Rectal smooth muscle tissue (tissue), 1 donor: ENCODE results near the gene CARD9.

Source experiments
- H3K27ac ChIP-seq: one replicate; pipeline ENCODE4 v1.7.0; 2013; ENCODE audit warnings: low read depth, low read length, inconsistent platforms
- H3K27me3 ChIP-seq: one replicate; pipeline ENCODE4 v1.7.0; 2013; ENCODE audit warnings: low read length; ENCODE audit not compliant: control insufficient read depth, insufficient read depth
- H3K36me3 ChIP-seq: one replicate; pipeline ENCODE4 v1.7.0; 2013; ENCODE audit warnings: low read length; ENCODE audit not compliant: control insufficient read depth, insufficient read depth
- H3K4me1 ChIP-seq: one replicate; pipeline ENCODE4 v1.7.0; 2013; ENCODE audit warnings: low read length; ENCODE audit not compliant: control insufficient read depth, insufficient read depth
- H3K4me3 ChIP-seq: one replicate; pipeline ENCODE4 v1.7.0; 2013; ENCODE audit warnings: low read length
- H3K9ac ChIP-seq: one replicate; pipeline ENCODE4 v1.7.0; 2013; ENCODE audit warnings: low read length

Gene CARD9

DNA sequence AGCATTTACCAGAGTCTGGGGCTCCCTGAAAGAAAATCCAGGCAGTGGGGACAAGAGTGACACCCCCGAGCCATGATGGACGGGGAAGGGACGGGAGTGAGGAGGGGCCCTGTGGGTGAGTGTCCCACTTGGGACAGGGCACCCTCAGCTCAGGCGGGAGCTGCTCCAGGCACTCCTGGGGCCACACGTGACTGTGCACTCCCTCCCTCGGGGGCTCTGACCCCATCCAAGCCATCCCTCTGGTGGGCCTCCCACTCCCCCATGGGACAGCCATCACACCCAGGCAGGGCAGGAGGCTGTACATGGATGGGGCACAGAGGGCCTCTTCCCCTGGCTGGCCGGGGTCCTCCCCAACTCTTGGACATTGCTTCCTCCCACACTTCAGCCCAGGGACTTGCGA lies 3.0 kb upstream of the CARD9 start:
- peaks cover 2% of the 10 kb centered on the region for H3K4me1 ChIP-seq
- no peak overlapping the region for H3K27ac ChIP-seq
- H3K27me3 ChIP-seq = no peaks in the 10 kb centered on the region
- no peak overlapping the region for H3K9ac ChIP-seq
- no peaks in the 10 kb centered on the region for H3K36me3 ChIP-seq
- no peak overlapping the region for H3K4me3 ChIP-seq

DNA sequence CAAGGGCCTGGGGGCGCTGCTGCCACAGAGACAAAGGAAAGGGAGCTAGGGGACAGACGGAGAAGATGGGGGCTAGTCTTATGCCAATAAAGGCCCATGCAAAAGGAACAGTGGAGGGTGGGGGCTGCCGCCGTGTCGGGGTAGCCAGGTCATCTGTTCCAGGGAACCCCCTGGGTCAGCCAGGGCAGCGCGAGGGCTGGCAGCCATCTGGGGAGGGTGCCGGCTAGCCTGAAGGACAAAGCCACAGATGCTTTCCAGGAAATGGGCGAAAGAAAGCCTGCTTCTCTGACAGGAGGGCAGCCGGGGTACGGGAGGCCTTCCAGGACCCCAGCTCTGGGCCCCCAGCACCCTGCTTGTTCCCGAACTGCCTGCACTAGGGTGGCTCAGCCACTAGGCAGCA lies 1.6 kb upstream of the CARD9 start:
- H3K27ac ChIP-seq = no peak overlapping the region
- no peaks in the 10 kb centered on the region for H3K27me3 ChIP-seq
- no peak overlapping the region for H3K4me3 ChIP-seq
- peaks cover 2% of the 10 kb centered on the region for H3K4me1 ChIP-seq
- no peak overlapping the region for H3K9ac ChIP-seq
- H3K36me3 ChIP-seq = no peaks in the 10 kb centered on the region

- no peaks in the 10 kb centered on the region for H3K36me3 ChIP-seq
- peaks cover 2% of the 10 kb centered on the region for H3K4me1 ChIP-seq
- no peak overlapping the region for H3K27ac ChIP-seq
- no peak overlapping the region for H3K4me3 ChIP-seq
- no peaks in the 10 kb centered on the region for H3K27me3 ChIP-seq
- no peak overlapping the region for H3K9ac ChIP-seq
These were observed 710 bp upstream of the CARD9 start for GRCh38 chr9:136374183-136374575.

GRCh38 chr9:136372561-136373299 lies 739 bp downstream of the CARD9 start:
- Histone ChIP-seq H3K9ac (no peak overlapping the region), H3K4me3 (peak overlapping the region; percentile 5), H3K36me3 (no peaks in the 10 kb centered on the region), H3K27ac (no peak overlapping the region), H3K4me1 (peaks cover 2% of the 10 kb centered on the region), H3K27me3 (no peaks in the 10 kb centered on the region)

DNA sequence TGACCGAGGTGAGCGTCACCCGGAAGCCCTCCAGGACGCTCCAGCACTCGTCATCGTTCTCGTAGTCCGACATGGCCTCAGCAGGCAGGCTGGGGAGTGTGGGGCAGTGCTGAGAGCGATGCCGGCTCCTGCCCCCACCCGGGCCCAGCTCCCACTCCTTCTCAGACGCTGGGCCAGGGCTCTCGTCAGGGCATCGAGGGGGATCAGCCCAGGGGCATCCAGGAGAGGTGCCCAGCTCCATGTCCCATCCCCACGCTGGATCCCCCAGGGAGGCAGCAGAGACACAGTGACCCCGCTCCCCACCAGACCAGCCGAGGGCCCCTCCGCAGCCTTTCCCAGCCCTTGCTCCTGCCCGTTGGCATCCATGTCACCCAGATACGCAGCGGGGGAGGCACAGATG lies 1.5 kb downstream of the CARD9 start:
- H3K9ac ChIP-seq = no peak overlapping the region
- no peaks in the 10 kb centered on the region for H3K27me3 ChIP-seq
- H3K36me3 ChIP-seq = no peaks in the 10 kb centered on the region
- no peak overlapping the region for H3K4me3 ChIP-seq
- no peak overlapping the region for H3K27ac ChIP-seq
- H3K4me1 ChIP-seq = peaks cover 2% of the 10 kb centered on the region

DNA sequence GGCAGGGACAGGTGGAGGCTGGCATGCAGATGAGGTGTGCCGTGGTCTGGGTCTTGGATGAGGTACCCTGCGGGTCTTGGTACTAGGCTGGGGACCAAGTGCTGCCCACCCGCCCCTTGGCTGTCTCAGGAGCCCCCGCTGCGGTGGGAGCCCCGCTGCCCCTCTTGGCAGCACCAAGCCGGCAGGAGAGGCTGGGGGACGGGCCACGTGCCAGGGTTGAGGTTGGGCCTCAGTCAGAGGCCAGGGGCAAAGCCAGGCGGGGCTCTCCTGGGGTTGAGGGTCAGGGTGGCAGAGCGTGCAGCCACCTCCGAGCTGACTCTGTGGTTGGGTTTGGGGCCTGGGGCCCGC lies 2.0 kb downstream of the CARD9 start:
- peaks cover 2% of the 10 kb centered on the region for H3K4me1 ChIP-seq
- no peak overlapping the region for H3K27ac ChIP-seq
- H3K36me3 ChIP-seq = no peaks in the 10 kb centered on the region
- H3K4me3 ChIP-seq = no peak overlapping the region
- no peak overlapping the region for H3K9ac ChIP-seq
- no peaks in the 10 kb centered on the region for H3K27me3 ChIP-seq

DNA sequence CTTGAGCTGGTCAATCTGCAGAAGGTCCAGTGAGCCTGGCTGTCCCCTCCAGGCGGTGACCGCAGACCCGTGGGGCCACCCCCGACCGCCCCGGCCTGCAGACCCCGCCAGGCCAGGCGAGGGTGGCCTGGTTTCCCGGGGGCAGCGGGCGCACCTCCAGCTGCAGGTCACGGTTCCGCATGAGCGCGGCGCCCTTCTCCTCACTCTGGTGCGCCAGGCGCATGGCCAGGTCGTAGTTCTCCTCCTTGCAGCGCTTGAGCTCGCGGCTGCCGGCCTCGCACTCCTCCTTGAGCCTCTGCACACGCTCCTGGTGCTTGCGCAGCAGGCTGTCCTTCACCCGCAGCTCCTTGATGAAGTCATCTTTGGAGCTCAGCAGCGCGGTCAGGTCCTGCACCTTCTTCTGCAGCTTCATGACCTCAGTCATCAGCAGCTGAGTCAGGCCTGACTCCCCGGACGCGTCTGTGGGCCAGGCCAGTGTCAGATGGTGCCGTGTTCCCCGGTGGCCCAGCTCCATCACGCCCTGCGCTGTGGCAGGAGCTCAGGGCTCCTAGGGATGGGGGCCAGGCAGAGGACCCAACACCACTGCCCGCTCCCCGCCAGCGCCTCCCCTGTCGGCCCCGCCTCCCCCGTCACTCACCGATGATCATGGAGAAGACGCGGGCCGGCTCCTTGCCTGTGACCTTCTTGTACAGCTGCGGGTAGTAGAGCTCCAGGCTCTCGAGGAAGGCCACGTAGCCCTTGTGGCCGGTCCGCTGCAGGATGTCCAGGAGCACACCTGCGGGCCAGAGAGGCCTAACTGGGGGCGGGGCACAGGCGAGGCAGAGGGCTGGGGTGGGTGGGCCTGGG lies 2.6 kb downstream of the CARD9 start:
- H3K9ac ChIP-seq = no peak overlapping the region
- no peak overlapping the region for H3K27ac ChIP-seq
- no peaks in the 10 kb centered on the region for H3K27me3 ChIP-seq
- H3K4me3 ChIP-seq = no peak overlapping the region
- H3K36me3 ChIP-seq = no peaks in the 10 kb centered on the region
- H3K4me1 ChIP-seq = peaks cover 2% of the 10 kb centered on the region

DNA sequence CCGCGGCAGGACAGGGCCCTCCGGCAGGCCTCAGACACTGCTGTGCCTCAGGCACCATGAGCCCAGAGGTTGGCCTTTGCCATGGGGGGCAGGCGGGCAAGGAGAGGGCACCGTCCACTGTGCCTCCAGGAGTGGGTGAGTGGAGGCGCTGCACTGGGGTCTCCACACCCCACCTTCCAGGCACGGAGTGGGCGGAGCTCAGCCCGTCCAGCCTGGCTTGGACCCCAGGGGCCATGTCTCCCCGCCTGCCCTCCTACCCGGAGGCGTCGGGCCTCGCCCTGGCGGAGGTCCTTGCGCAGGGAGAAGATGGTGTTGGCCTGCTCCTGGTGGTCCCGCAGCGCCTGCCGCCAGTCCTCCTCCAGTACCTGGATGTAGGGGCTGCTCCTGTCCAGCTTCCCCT lies 3.4 kb downstream of the CARD9 start:
- no peak overlapping the region for H3K27ac ChIP-seq
- H3K27me3 ChIP-seq = no peaks in the 10 kb centered on the region
- H3K9ac ChIP-seq = no peak overlapping the region
- no peak overlapping the region for H3K4me3 ChIP-seq
- H3K36me3 ChIP-seq = no peaks in the 10 kb centered on the region
- H3K4me1 ChIP-seq = peaks cover 2% of the 10 kb centered on the region

GRCh38 chr9:136368190-136368589 lies 5.3 kb downstream of the CARD9 start:
- Histone ChIP-seq H3K9ac (no peak overlapping the region), H3K4me3 (no peak overlapping the region), H3K27me3 (no peaks in the 10 kb centered on the region), H3K4me1 (peaks cover 6% of the 10 kb centered on the region), H3K27ac (no peak overlapping the region), H3K36me3 (no peaks in the 10 kb centered on the region)

DNA sequence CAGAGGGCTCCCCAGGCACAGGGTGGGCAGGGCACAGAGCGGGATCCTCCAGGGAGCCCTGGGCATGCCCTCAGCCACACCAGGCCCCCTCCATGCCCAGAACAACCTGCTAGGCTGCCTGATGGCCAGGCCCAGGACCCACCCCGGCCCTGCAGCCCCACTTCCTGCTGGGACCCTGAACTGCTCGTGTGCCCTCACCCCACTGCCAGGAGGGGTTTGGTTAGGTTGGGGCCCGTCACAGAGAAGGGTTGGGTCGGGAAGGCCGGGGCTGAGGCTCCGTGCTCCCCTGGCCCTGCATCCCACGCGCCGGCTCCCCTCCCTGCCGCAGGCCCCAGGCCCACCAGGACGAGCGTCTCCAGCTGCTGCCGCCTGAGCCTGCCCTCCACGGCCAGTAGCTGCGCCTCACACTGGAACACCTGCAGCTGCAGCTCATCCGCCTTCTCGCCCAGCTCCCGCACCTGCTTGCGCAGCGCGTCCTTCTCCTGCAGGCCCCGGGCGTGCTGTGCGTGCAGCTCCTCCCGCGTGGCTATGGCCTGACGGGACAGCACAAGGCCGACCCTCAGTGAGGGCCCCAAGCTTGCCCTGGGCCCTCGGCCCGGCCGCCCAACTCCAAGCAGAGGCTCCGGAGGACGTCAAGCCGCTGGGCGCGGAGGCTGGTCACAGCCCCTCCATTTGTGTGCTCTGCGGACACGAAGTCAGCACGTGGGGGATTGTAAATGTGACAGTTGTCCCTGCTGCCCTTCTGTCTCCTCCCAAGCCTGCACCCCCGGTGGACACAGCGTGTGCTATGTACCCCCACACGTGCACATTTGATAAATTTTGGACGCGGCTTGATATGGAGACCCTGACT lies 5.9 kb downstream of the CARD9 start:
- no peak overlapping the region for H3K4me3 ChIP-seq
- no peak overlapping the region for H3K27ac ChIP-seq
- no peaks in the 10 kb centered on the region for H3K36me3 ChIP-seq
- H3K4me1 ChIP-seq = peaks cover 8% of the 10 kb centered on the region
- no peak overlapping the region for H3K9ac ChIP-seq
- no peaks in the 10 kb centered on the region for H3K27me3 ChIP-seq

DNA sequence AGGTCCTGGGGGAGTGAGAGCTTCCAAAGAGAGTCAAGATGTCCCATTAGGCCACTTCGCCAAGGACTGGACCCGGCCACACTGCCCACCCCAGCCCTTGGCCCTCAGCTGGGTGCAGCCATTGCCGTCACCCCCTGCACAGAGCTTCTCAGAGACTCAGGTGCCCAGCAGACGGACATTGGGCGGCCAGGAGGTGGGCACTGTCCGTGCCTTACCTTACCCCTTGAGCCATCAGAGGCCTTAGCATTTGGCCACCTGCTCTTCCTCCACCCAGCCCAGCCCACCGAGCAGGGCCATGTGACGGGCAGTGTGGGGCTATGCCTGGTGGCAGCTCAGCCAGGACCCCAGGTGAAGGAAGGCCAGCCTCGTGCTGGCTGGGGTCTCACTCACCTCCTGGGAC lies 6.6 kb downstream of the CARD9 start:
- Histone ChIP-seq H3K36me3 (no peaks in the 10 kb centered on the region), H3K4me3 (no peak overlapping the region), H3K4me1 (peaks cover 15% of the 10 kb centered on the region), H3K9ac (no peak overlapping the region), H3K27ac (no peak overlapping the region), H3K27me3 (no peaks in the 10 kb centered on the region)

- no peak overlapping the region for H3K9ac ChIP-seq
- H3K36me3 ChIP-seq = no peaks in the 10 kb centered on the region
- no peak overlapping the region for H3K4me3 ChIP-seq
- no peak overlapping the region for H3K27ac ChIP-seq
- H3K4me1 ChIP-seq = peaks cover 24% of the 10 kb centered on the region
- no peaks in the 10 kb centered on the region for H3K27me3 ChIP-seq
These were observed 7.7 kb downstream of the CARD9 start for GRCh38 chr9:136365775-136366222.
